ENCODE results near the gene LRP3. TPM values are rescaled to one million over a fixed set of nuclear protein-coding genes. Genes with fewer than 3 reads are reported as not detected.

LRP3 gene
- total RNA-seq, 1 experiment from 2014 or later = 29.0 TPM

GRCh38 chr19:33194532-33194885 is 379 bp downstream of the LRP3 start (continued):
- TF ChIP-seq CTCF (IDR thresholded peaks at IDR 0.05 in 2 of 3, conservative IDR thresholded peaks at IDR 0.05 in 1 of 3; ENCODE audit: borderline replicate concordance in 1 of 3, insufficient read depth in 1 of 3, low read depth in 2 of 3, low read length in 2 of 3) (no peak), SIN3A (IDR thresholded peaks at IDR 0.05; ENCODE audit: low read depth) (no peak), FOSL1 (IDR thresholded peaks at IDR 0.05; ENCODE audit: low read depth) (no peak), EZH2 (IDR thresholded peaks at IDR 0.05) (no peak), POLR2AphosphoS5 (IDR thresholded peaks at IDR 0.05; ENCODE audit: low read depth, low read length) (no peak)

GRCh38 chr19:33194886-33195644 is 935 bp downstream of the LRP3 start:
- RAD21 ChIA-PET (ENCODE audit: low non-redundant PET in 1 of 2, low total read pairs in 2 of 2, uncharacterized antibody in 2 of 2, unreplicated experiment in 2 of 2) = no interaction called here
- TF ChIP-seq, protein P1, sequence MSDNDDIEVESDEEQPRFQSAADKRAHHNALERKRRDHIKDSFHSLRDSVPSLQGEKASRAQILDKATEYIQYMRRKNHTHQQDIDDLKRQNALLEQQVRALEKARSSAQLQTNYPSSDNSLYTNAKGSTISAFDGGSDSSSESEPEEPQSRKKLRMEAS (IDR thresholded peaks at IDR 0.05) = peak; percentile 39; the same call in 1 of the 2 replicates
- TF ChIP-seq EZH2 (IDR thresholded peaks at IDR 0.05) = no peak
- no peak for TF ChIP-seq TCF7L2 (IDR thresholded peaks at IDR 0.05; ENCODE audit: borderline replicate concordance, extremely low read depth, insufficient read depth, insufficient read length)
- no peak for TF ChIP-seq POLR2A (IDR thresholded peaks at IDR 0.05; ENCODE audit: borderline replicate concordance, extremely low read depth, insufficient read depth, insufficient read length)
- no peak for TF ChIP-seq EZH2phosphoT487 (IDR thresholded peaks at IDR 0.05; ENCODE audit: borderline replicate concordance)
- TF ChIP-seq REST (IDR thresholded peaks at IDR 0.05; ENCODE audit: low read depth) = no peak
- TF ChIP-seq SIN3A (IDR thresholded peaks at IDR 0.05; ENCODE audit: low read depth) = no peak
- no peak for TF ChIP-seq YY1 (IDR thresholded peaks at IDR 0.05; ENCODE audit: extremely low read depth, insufficient replicate concordance, low read depth, low read length)
- TF ChIP-seq SP1 (IDR thresholded peaks at IDR 0.05; ENCODE audit: low read depth) = no peak
- TF ChIP-seq ELF1 (IDR thresholded peaks at IDR 0.05; ENCODE audit: borderline replicate concordance, low read depth) = no peak
- no peak for TF ChIP-seq ATF3 (IDR thresholded peaks at IDR 0.05)
- TF ChIP-seq, protein P2, sequence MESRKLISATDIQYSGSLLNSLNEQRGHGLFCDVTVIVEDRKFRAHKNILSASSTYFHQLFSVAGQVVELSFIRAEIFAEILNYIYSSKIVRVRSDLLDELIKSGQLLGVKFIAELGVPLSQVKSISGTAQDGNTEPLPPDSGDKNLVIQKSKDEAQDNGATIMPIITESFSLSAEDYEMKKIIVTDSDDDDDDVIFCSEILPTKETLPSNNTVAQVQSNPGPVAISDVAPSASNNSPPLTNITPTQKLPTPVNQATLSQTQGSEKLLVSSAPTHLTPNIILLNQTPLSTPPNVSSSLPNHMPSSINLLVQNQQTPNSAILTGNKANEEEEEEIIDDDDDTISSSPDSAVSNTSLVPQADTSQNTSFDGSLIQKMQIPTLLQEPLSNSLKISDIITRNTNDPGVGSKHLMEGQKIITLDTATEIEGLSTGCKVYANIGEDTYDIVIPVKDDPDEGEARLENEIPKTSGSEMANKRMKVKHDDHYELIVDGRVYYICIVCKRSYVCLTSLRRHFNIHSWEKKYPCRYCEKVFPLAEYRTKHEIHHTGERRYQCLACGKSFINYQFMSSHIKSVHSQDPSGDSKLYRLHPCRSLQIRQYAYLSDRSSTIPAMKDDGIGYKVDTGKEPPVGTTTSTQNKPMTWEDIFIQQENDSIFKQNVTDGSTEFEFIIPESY (IDR thresholded peaks at IDR 0.05; ENCODE audit: extremely low read depth, insufficient replicate concordance, low read length) = no peak
- peak; percentile 83 for TF ChIP-seq ZFX (IDR thresholded peaks at IDR 0.05)

More at GRCh38 chr19:33194886-33195644, 935 bp downstream of the LRP3 start:
- Histone ChIP-seq H3K27ac (ENCODE audit: low read depth, low read length) (peak overlapping the region; percentile 69), H3K9me3 (ENCODE audit: control insufficient read depth in 1 of 2, insufficient read depth in 1 of 2, low read depth in 1 of 2, low read length in 2 of 2) (no peaks in the 10 kb centered on the region), H3K79me2 (ENCODE audit: insufficient read depth, low read length) (peaks cover 14% of the 10 kb centered on the region), H3K4me1 (ENCODE audit: control insufficient read depth in 1 of 2, insufficient read depth in 2 of 2, low read length in 2 of 2) (peaks cover 11 to 18% of the 10 kb centered on the region in 2 experiments), H3K27me3 (ENCODE audit: insufficient read depth, low read length) (no peaks in the 10 kb centered on the region), H3K9ac (ENCODE audit: low read length) (peak overlapping the region; percentile 54), H3K9me2 (ENCODE audit: insufficient read depth) (no peaks in the 10 kb centered on the region), H4K20me1 (ENCODE audit: insufficient read depth) (no peaks in the 10 kb centered on the region), H3K36me3 (ENCODE audit: control insufficient read depth in 1 of 2, insufficient read depth in 2 of 2, low read length in 2 of 2) (peaks cover 0 to 7% of the 10 kb centered on the region in 2 experiments; a peak in 1 of 4 replicates), H2AFZ (ENCODE audit: low read depth, low read length, poor library complexity, severe bottlenecking) (no peak overlapping the region), H3K4me3 (replicated peaks in 1 of 2; ENCODE audit: low read depth in 1 of 2, low read length in 2 of 2) (peak overlapping the region; percentile 60 to 63), H3K4me2 (ENCODE audit: low read length) (peak overlapping the region; percentile 75)
- ChIA-PET POLR2A (interaction anchor here (0.9 kb wide), 1 partner anchor 51 kb away, joined by 4 read pairs; no protein-coding TSS in a partner anchor), CTCF (interaction anchor here (1.2 kb wide), 1 partner anchor 11 kb away, joined by 5 read pairs; no protein-coding TSS in a partner anchor)
- no peak for DNase-seq (ENCODE audit: low read depth, low spot score)
- BruUV-seq (replicated peaks) = no TSS peak
- peak; percentile 64 for ATAC-seq
- intact Hi-C loops (cut with micrococcal nuclease) = no loop called here

Data from HCT116 (cell line).